ENCODE measurements around the gene WDFY2. TPM values are rescaled to one million over a fixed set of nuclear protein-coding genes. Genes with fewer than 3 reads are reported as not detected.
A peak's percentile ranks its signal among the peaks of the same experiment; 100 is the strongest.

Gene WDFY2
- total and polyA plus RNA-seq, 10 of the 15 experiments (the other 5 are each of a cell fraction or from before 2014, with no cell fraction given): 2.1 to 13.0 (median 8.1) TPM

DNA sequence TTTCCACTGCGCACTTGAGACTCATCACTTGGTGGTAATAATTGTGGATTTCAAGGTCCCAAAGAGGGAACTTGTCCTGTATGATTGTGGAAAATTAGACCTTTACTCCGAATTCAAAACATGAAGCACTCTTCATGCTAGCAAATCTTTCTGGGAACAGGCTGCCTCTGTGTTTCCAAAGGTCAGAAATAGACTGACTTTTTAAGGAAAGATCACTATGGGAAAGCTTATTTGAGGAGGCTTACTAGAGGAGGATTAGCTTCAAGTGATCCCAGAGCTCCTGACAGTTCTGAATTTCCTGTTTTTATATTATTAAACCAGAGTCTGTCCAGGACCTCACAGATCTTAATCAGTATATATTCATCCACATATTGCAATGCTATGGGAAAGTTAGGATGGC lies 5.5 kb downstream of the WDFY2 start (continued):
- TF ChIP-seq, protein P1, sequence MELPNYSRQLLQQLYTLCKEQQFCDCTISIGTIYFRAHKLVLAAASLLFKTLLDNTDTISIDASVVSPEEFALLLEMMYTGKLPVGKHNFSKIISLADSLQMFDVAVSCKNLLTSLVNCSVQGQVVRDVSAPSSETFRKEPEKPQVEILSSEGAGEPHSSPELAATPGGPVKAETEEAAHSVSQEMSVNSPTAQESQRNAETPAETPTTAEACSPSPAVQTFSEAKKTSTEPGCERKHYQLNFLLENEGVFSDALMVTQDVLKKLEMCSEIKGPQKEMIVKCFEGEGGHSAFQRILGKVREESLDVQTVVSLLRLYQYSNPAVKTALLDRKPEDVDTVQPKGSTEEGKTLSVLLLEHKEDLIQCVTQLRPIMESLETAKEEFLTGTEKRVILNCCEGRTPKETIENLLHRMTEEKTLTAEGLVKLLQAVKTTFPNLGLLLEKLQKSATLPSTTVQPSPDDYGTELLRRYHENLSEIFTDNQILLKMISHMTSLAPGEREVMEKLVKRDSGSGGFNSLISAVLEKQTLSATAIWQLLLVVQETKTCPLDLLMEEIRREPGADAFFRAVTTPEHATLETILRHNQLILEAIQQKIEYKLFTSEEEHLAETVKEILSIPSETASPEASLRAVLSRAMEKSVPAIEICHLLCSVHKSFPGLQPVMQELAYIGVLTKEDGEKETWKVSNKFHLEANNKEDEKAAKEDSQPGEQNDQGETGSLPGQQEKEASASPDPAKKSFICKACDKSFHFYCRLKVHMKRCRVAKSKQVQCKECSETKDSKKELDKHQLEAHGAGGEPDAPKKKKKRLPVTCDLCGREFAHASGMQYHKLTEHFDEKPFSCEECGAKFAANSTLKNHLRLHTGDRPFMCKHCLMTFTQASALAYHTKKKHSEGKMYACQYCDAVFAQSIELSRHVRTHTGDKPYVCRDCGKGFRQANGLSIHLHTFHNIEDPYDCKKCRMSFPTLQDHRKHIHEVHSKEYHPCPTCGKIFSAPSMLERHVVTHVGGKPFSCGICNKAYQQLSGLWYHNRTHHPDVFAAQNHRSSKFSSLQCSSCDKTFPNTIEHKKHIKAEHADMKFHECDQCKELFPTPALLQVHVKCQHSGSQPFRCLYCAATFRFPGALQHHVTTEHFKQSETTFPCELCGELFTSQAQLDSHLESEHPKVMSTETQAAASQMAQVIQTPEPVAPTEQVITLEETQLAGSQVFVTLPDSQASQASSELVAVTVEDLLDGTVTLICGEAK (IDR thresholded peaks at IDR 0.05; ENCODE audit: borderline replicate concordance): no peak

DNA sequence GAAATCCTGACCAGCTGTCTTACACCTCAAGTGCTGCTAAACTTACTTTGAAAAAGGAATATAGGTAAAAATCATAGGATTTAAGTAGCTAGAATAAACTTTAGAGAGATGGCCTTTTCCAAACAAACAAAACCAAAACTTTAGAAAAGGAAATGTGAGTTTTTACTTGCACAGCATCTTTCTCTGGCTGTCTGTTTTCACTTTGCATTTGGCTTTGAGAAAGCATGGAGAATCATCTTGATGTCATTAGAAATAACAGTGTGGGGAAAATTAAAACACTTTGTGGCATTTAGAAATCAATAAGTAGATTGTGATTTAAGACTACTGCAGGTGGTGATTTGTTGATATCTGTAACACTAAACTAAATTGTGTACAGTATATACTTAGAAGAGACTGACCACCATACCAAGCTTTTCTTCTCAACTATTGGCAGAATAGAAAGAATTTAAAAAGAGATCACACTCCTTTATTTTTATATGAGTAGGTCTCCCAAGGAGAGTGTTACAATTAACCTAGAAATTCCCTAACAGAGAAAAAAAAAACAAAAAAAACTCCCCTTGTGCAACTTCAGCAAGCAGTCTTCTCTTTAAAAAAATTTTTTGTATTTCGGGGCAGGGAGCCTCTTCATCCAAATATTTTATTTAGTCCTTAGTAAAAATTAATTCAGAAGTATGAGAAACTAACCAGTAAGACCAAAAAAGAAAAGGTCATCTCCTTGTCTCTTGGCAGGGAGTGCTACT lies 6.1 kb downstream of the WDFY2 start:
- Histone ChIP-seq H3K9ac (ENCODE audit: control insufficient read depth, insufficient read depth, low read length) (peak overlapping the region; percentile 16; the same call in 1 of the 2 replicates), H3K36me3 (ENCODE audit: control insufficient read depth in 2 of 2, insufficient read depth in 2 of 2, low read length in 1 of 2) (no peaks in the 10 kb centered on the region), H3K27ac (ENCODE audit: control insufficient read depth, insufficient read depth) (no peak overlapping the region), H3K4me3 (peak overlapping the region; percentile 14; the same call in 1 of the 2 replicates), H3K4me2 (ENCODE audit: control insufficient read depth, insufficient read depth) (peak overlapping the region; percentile 66), H2AFZ (ENCODE audit: control insufficient read depth, low read depth, low read length) (no peak overlapping the region), H3K27me3 (replicated peaks in 1 of 2; ENCODE audit: control insufficient read depth in 2 of 2, insufficient read depth in 2 of 2, low read length in 1 of 2) (no peaks in the 10 kb centered on the region), H3K9me3 (replicated peaks; ENCODE audit: control insufficient read depth, insufficient read depth, low read length) (no peaks in the 10 kb centered on the region), H3K4me1 (ENCODE audit: control insufficient read depth, insufficient read depth, low read length) (peaks cover 3% of the 10 kb centered on the region; the same call in 1 of the 2 replicates), H4K20me1 (ENCODE audit: control insufficient read depth, insufficient read depth) (no peaks in the 10 kb centered on the region), H3K79me2 (ENCODE audit: control insufficient read depth, insufficient read depth, low read length) (peaks cover 64% of the 10 kb centered on the region)
- ATAC-seq (no peak), DNase-seq (ENCODE audit: low read depth, low spot score) (no peak), FAIRE-seq (no peak)
- intact Hi-C loops (cut with micrococcal nuclease; ENCODE audit: unreplicated experiment): no loop called here
- ChIA-PET SMC1A (ENCODE audit: uncharacterized antibody, unreplicated experiment) (interaction anchor here (0.6 to 2.7 kb wide), 15 partner anchors 8 to 215 kb away, joined by 3 to 11 read pairs (median 4); no protein-coding TSS in a partner anchor), CTCF (interaction anchor here (0.6 to 2.1 kb wide), 5 partner anchors 22 to 208 kb away, joined by 4 to 9 read pairs (median 4); no protein-coding TSS in a partner anchor), RAD21 (ENCODE audit: unreplicated experiment) (interaction anchor here (1.5 kb wide), 1 partner anchor 24 kb away, joined by 4 read pairs; no protein-coding TSS in a partner anchor), POLR2A (interaction anchor here (0.6 kb wide), 1 partner anchor 46 kb away, joined by 3 read pairs; no protein-coding TSS in a partner anchor)
- BruUV-seq (replicated peaks): no TSS peak
- 50% methylated on average over 1 of the region's 1 CpG for WGBS (ENCODE audit: insufficient coverage, insufficient replicate concordance, low lambda C conversion rate, missing lambda C conversion rate)
- in situ Hi-C loops (cut with MboI): no loop called here
- TF ChIP-seq MEF2B (IDR thresholded peaks at IDR 0.05; ENCODE audit: partially characterized antibody, poor library complexity, severe bottlenecking): no peak
- TF ChIP-seq CBFB (IDR thresholded peaks at IDR 0.05; ENCODE audit: low read depth): no peak
- TF ChIP-seq, protein P2, sequence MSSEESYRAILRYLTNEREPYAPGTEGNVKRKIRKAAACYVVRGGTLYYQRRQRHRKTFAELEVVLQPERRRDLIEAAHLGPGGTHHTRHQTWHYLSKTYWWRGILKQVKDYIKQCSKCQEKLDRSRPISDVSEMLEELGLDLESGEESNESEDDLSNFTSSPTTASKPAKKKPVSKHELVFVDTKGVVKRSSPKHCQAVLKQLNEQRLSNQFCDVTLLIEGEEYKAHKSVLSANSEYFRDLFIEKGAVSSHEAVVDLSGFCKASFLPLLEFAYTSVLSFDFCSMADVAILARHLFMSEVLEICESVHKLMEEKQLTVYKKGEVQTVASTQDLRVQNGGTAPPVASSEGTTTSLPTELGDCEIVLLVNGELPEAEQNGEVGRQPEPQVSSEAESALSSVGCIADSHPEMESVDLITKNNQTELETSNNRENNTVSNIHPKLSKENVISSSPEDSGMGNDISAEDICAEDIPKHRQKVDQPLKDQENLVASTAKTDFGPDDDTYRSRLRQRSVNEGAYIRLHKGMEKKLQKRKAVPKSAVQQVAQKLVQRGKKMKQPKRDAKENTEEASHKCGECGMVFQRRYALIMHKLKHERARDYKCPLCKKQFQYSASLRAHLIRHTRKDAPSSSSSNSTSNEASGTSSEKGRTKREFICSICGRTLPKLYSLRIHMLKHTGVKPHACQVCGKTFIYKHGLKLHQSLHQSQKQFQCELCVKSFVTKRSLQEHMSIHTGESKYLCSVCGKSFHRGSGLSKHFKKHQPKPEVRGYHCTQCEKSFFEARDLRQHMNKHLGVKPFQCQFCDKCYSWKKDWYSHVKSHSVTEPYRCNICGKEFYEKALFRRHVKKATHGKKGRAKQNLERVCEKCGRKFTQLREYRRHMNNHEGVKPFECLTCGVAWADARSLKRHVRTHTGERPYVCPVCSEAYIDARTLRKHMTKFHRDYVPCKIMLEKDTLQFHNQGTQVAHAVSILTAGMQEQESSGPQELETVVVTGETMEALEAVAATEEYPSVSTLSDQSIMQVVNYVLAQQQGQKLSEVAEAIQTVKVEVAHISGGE (CRISPR knock-in tag; IDR thresholded peaks at IDR 0.05): no peak
- TF ChIP-seq, protein P3, sequence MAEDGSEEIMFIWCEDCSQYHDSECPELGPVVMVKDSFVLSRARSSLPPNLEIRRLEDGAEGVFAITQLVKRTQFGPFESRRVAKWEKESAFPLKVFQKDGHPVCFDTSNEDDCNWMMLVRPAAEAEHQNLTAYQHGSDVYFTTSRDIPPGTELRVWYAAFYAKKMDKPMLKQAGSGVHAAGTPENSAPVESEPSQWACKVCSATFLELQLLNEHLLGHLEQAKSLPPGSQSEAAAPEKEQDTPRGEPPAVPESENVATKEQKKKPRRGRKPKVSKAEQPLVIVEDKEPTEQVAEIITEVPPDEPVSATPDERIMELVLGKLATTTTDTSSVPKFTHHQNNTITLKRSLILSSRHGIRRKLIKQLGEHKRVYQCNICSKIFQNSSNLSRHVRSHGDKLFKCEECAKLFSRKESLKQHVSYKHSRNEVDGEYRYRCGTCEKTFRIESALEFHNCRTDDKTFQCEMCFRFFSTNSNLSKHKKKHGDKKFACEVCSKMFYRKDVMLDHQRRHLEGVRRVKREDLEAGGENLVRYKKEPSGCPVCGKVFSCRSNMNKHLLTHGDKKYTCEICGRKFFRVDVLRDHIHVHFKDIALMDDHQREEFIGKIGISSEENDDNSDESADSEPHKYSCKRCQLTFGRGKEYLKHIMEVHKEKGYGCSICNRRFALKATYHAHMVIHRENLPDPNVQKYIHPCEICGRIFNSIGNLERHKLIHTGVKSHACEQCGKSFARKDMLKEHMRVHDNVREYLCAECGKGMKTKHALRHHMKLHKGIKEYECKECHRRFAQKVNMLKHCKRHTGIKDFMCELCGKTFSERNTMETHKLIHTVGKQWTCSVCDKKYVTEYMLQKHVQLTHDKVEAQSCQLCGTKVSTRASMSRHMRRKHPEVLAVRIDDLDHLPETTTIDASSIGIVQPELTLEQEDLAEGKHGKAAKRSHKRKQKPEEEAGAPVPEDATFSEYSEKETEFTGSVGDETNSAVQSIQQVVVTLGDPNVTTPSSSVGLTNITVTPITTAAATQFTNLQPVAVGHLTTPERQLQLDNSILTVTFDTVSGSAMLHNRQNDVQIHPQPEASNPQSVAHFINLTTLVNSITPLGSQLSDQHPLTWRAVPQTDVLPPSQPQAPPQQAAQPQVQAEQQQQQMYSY (CRISPR knock-in tag; IDR thresholded peaks at IDR 0.05): no peak
- no peak for TF ChIP-seq BRCA1 (IDR thresholded peaks at IDR 0.05; ENCODE audit: low read depth, low read length)
- no peak for TF ChIP-seq GATAD2B (conservative IDR thresholded peaks at IDR 0.05; ENCODE audit: low read depth)

All from GM12878 (cell line).